GM23338 (cell line): Measurements from ENCODE around the gene ABHD12. TPM values are rescaled to one million over a fixed set of nuclear protein-coding genes. Genes with fewer than 3 reads are reported as not detected.

Experiments used
- ATAC-seq: fragments of 200-7000 bp; cut with Tn5 transposase; 3 replicates; pipeline ENCODE4 v1.9.1; 2020
- DNase-seq: peaks from one replicate; pipeline ENCODE4 v3.0.0-alpha.2; 2015; ENCODE audit warnings: low spot score
- H2AFZ ChIP-seq: fragments of 200-600 bp; sonication (generic); 2 replicates; pipeline ENCODE4 v1.8.0; 2016; ENCODE audit warnings: antibody characterized with exemption, mild to moderate bottlenecking, moderate library complexity
- H3F3A ChIP-seq: fragments of 200-600 bp; sonication (generic); replicated peaks from 2 replicates; pipeline ENCODE4 v1.8.0; 2017; ENCODE audit warnings: antibody characterized with exemption, mixed run types, low read depth
- H3K27ac ChIP-seq: fragments of 200-600 bp; sonication (generic); 2 replicates; pipeline ENCODE4 v1.6.1; 2016; ENCODE audit warnings: low read depth
- H3K27me3 ChIP-seq: fragments of 200-600 bp; sonication (generic); 2 replicates; pipeline ENCODE4 v1.8.0; 2016; ENCODE audit warnings: mild to moderate bottlenecking, mixed run types, moderate library complexity; ENCODE audit not compliant: insufficient read depth
- H3K36me3 ChIP-seq: fragments of 200-600 bp; sonication (generic); 2 replicates; pipeline ENCODE4 v1.8.0; 2016; ENCODE audit warnings: mild to moderate bottlenecking; ENCODE audit not compliant: insufficient read depth
- H3K4me1 ChIP-seq: fragments of 200-600 bp; sonication (generic); 2 replicates; pipeline ENCODE4 v1.8.0; 2016; ENCODE audit warnings: mild to moderate bottlenecking, moderate library complexity; ENCODE audit not compliant: insufficient read depth
- H3K4me2 ChIP-seq: fragments of 200-600 bp; sonication (generic); 2 replicates; pipeline ENCODE4 v1.7.1; 2017; ENCODE audit warnings: mixed run types
- H3K4me3 ChIP-seq: fragments of 200-600 bp; sonication (generic); 2 replicates; pipeline ENCODE4 v1.6.1; 2016; ENCODE audit warnings: mixed run types
- H3K79me2 ChIP-seq: fragments of 200-600 bp; sonication (generic); replicated peaks from 2 replicates; pipeline ENCODE4 v1.8.0; 2017; ENCODE audit warnings: mild to moderate bottlenecking; ENCODE audit not compliant: insufficient read depth
- H3K9me2 ChIP-seq: fragments of 200-600 bp; sonication (generic); 2 replicates; pipeline ENCODE4 v1.8.0; 2017; ENCODE audit not compliant: insufficient read depth
- H4K20me1 ChIP-seq: fragments of 200-600 bp; sonication (generic); replicated peaks from 2 replicates; pipeline ENCODE4 v1.8.0; 2017; ENCODE audit warnings: mild to moderate bottlenecking; ENCODE audit not compliant: insufficient read depth
- H3K27ac Mint-ChIP-seq: 2 replicates; pipeline ENCODE4 v1.8.0; 2020; ENCODE audit warnings: inconsistent platforms, mild to moderate bottlenecking, moderate library complexity, mixed read lengths
- H3K27me3 Mint-ChIP-seq: 3 replicates; pipeline ENCODE4 v1.8.0; 2022; ENCODE audit warnings: low read depth, mild to moderate bottlenecking, moderate library complexity, mixed read lengths, inconsistent platforms; ENCODE audit not compliant: insufficient read depth, poor library complexity
- H3K36me3 Mint-ChIP-seq: 3 replicates; pipeline ENCODE4 v1.8.0; 2021; ENCODE audit warnings: low read depth, mild to moderate bottlenecking, inconsistent platforms, moderate library complexity, mixed read lengths
- H3K4me1 Mint-ChIP-seq: 3 replicates; pipeline ENCODE4 v1.8.0; 2020; ENCODE audit warnings: mild to moderate bottlenecking, inconsistent platforms, mixed read lengths
- H3K4me3 Mint-ChIP-seq: 3 replicates; pipeline ENCODE4 v1.8.0; 2021; ENCODE audit warnings: moderate library complexity, mild to moderate bottlenecking, inconsistent platforms, mixed read lengths
- H3K9me3 Mint-ChIP-seq: 3 replicates; pipeline ENCODE4 v1.8.0; 2020; ENCODE audit warnings: moderate library complexity, mild to moderate bottlenecking, inconsistent platforms, mixed read lengths
- CREB1 ChIP-seq: fragments of 250-450 bp; sonication (Bioruptor Pico); IDR thresholded peaks from 2 replicates; pipeline ENCODE4 v1.5.0; 2020; ENCODE audit warnings: low read depth, mild to moderate bottlenecking, moderate library complexity
- CTCF ChIP-seq, 2 experiments: fragments of 200-600 bp in 1 of 2; sonication (generic) in 1 of 2; conservative IDR thresholded peaks; 2 replicates each; pipeline versions ENCODE4 v1.5.1 to v1.6.1; 2016 to 2017; ENCODE audit warnings: antibody characterized with exemption in 2 of 2, low read depth in 2 of 2, mild to moderate bottlenecking in 2 of 2, moderate library complexity in 1 of 2
- EZH2 ChIP-seq: fragments of 200-600 bp; sonication (generic); IDR thresholded peaks from one replicate; pipeline ENCODE4 v1.8.0; 2017; ENCODE audit warnings: antibody characterized with exemption, mild to moderate bottlenecking, low read depth; ENCODE audit not compliant: unreplicated experiment
- REST ChIP-seq: IDR thresholded peaks from one replicate; pipeline ENCODE4 v1.6.1; 2018; ENCODE audit warnings: antibody characterized with exemption; ENCODE audit not compliant: unreplicated experiment
- STAT1 ChIP-seq: IDR thresholded peaks from one replicate; pipeline ENCODE4 v1.6.1; 2016; ENCODE audit warnings: antibody characterized with exemption; ENCODE audit not compliant: unreplicated experiment
- ZNF114 ChIP-seq: fragments of 250-450 bp; sonication (Bioruptor Pico); IDR thresholded peaks from 2 replicates; pipeline ENCODE4 v1.5.0; 2020; ENCODE audit warnings: mild to moderate bottlenecking, moderate library complexity
- ZNF331 ChIP-seq: fragments of 250-450 bp; sonication (Bioruptor Pico); IDR thresholded peaks from 2 replicates; pipeline ENCODE4 v1.5.0; 2020; ENCODE audit warnings: low read depth, mild to moderate bottlenecking, moderate library complexity
- polyA plus RNA-seq: library from polyadenylated mRNA; unstranded; fragments of >200 nt; fragmentation: Nextera tagmentation; extraction: Ambion mirVana; gene quantifications from 2 replicates; pipeline ENCODE4 v1.2.1, GENCODE V29; 2016
- total RNA-seq: library from RNA; depleted of rRNA; stranded (reverse); fragments of >200 nt; shearing (Covaris generic); gene quantifications from 2 replicates; pipeline ENCODE4 v1.2.3, GENCODE V29; 2014
- TF ChIP-seq, protein P1 (sequence below): fragments of 250-450 bp; sonication (Bioruptor Pico); IDR thresholded peaks from 2 replicates; pipeline ENCODE4 v1.5.0; 2020; ENCODE audit warnings: mild to moderate bottlenecking, moderate library complexity

Gene ABHD12
- total and polyA plus RNA-seq, 2 experiments from 2014 or later = 40.2 to 57.8 TPM

GRCh38 chr20:25293507-25293906 is 97.1 kb downstream of the ABHD12 start:
- ATAC-seq = no peak
- Histone ChIP-seq H3K4me3 (no peak overlapping the region), H2AFZ (no peak overlapping the region), H3K79me2 (no peaks in the 10 kb centered on the region), H4K20me1 (0 out of 2 replicates have a peak, but pooled peaks cover 3% of the 10 kb centered on the region), H3K9me2 (no peaks in the 10 kb centered on the region), H3F3A (peaks cover 9% of the 10 kb centered on the region; the same call in 1 of the 2 replicates), H3K27me3 (no peaks in the 10 kb centered on the region), H3K36me3 (peaks cover 4% of the 10 kb centered on the region; the same call in 1 of the 2 replicates), H3K27ac (no peak overlapping the region), H3K4me1 (peaks cover 9% of the 10 kb centered on the region; the same call in 1 of the 2 replicates), H3K4me2 (no peak overlapping the region)
- peaks cover 28% of the 10 kb centered on the region for H3K4me1 Mint-ChIP-seq
- H3K36me3 Mint-ChIP-seq = peaks cover 34% of the 10 kb centered on the region
- H3K4me3 Mint-ChIP-seq = no peak overlapping the region
- peaks cover 32% of the 10 kb centered on the region for H3K27me3 Mint-ChIP-seq
- no peak overlapping the region for H3K27ac Mint-ChIP-seq
- DNase-seq = no peak
- H3K9me3 Mint-ChIP-seq = no peaks in the 10 kb centered on the region; the same call in 1 of the 3 replicates
- TF ChIP-seq ZNF114 (CRISPR knock-in tag) = no peak

GRCh38 chr20:25292176-25292891 is 98.3 kb downstream of the ABHD12 start:
- Mint-ChIP-seq H3K36me3 (peaks cover 37% of the 10 kb centered on the region), H3K27ac (no peak overlapping the region), H3K4me3 (no peak overlapping the region), H3K9me3 (no peaks in the 10 kb centered on the region; the same call in 1 of the 3 replicates), H3K4me1 (peaks cover 22% of the 10 kb centered on the region), H3K27me3 (peaks cover 30% of the 10 kb centered on the region)
- Histone ChIP-seq H3K4me1 (peaks cover 9% of the 10 kb centered on the region; the same call in 1 of the 2 replicates), H3K4me3 (no peak overlapping the region), H4K20me1 (0 out of 2 replicates have a peak, but pooled peaks cover 3% of the 10 kb centered on the region), H2AFZ (no peak overlapping the region), H3K4me2 (no peak overlapping the region), H3K9me2 (no peaks in the 10 kb centered on the region), H3F3A (peaks cover 9% of the 10 kb centered on the region; the same call in 1 of the 2 replicates), H3K36me3 (peaks cover 4% of the 10 kb centered on the region; the same call in 1 of the 2 replicates), H3K27me3 (no peaks in the 10 kb centered on the region), H3K79me2 (no peaks in the 10 kb centered on the region), H3K27ac (no peak overlapping the region)
- ATAC-seq = no peak
- DNase-seq = no peak
- TF ChIP-seq ZNF114 (CRISPR knock-in tag) (no peak), REST (no peak), STAT1 (no peak), EZH2 (no peak), ZNF331 (CRISPR knock-in tag) (no peak), CREB1 (CRISPR knock-in tag) (no peak), CTCF (conservative IDR thresholded peaks at IDR 0.05; ENCODE audit: low read depth in 2 of 2) (no peak)
- TF ChIP-seq, protein P1, sequence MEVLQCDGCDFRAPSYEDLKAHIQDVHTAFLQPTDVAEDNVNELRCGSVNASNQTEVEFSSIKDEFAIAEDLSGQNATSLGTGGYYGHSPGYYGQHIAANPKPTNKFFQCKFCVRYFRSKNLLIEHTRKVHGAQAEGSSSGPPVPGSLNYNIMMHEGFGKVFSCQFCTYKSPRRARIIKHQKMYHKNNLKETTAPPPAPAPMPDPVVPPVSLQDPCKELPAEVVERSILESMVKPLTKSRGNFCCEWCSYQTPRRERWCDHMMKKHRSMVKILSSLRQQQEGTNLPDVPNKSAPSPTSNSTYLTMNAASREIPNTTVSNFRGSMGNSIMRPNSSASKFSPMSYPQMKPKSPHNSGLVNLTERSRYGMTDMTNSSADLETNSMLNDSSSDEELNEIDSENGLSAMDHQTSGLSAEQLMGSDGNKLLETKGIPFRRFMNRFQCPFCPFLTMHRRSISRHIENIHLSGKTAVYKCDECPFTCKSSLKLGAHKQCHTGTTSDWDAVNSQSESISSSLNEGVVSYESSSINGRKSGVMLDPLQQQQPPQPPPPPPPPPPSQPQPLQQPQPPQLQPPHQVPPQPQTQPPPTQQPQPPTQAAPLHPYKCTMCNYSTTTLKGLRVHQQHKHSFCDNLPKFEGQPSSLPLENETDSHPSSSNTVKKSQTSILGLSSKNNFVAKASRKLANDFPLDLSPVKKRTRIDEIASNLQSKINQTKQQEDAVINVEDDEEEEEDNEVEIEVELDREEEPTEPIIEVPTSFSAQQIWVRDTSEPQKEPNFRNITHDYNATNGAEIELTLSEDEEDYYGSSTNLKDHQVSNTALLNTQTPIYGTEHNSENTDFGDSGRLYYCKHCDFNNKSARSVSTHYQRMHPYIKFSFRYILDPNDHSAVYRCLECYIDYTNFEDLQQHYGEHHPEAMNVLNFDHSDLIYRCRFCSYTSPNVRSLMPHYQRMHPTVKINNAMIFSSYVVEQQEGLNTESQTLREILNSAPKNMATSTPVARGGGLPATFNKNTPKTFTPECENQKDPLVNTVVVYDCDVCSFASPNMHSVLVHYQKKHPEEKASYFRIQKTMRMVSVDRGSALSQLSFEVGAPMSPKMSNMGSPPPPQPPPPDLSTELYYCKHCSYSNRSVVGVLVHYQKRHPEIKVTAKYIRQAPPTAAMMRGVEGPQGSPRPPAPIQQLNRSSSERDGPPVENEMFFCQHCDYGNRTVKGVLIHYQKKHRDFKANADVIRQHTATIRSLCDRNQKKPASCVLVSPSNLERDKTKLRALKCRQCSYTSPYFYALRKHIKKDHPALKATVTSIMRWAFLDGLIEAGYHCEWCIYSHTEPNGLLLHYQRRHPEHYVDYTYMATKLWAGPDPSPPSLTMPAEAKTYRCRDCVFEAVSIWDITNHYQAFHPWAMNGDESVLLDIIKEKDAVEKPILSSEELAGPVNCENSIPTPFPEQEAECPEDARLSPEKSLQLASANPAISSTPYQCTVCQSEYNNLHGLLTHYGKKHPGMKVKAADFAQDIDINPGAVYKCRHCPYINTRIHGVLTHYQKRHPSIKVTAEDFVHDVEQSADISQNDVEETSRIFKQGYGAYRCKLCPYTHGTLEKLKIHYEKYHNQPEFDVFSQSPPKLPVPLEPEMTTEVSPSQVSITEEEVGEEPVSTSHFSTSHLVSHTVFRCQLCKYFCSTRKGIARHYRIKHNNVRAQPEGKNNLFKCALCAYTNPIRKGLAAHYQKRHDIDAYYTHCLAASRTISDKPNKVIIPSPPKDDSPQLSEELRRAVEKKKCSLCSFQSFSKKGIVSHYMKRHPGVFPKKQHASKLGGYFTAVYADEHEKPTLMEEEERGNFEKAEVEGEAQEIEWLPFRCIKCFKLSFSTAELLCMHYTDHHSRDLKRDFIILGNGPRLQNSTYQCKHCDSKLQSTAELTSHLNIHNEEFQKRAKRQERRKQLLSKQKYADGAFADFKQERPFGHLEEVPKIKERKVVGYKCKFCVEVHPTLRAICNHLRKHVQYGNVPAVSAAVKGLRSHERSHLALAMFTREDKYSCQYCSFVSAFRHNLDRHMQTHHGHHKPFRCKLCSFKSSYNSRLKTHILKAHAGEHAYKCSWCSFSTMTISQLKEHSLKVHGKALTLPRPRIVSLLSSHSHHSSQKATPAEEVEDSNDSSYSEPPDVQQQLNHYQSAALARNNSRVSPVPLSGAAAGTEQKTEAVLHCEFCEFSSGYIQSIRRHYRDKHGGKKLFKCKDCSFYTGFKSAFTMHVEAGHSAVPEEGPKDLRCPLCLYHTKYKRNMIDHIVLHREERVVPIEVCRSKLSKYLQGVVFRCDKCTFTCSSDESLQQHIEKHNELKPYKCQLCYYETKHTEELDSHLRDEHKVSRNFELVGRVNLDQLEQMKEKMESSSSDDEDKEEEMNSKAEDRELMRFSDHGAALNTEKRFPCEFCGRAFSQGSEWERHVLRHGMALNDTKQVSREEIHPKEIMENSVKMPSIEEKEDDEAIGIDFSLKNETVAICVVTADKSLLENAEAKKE (CRISPR knock-in tag) = no peak
